CD4-positive, alpha-beta T cell treated with Interleukin-21 for 1 hour (primary cell): ENCODE data around the gene SIM2.
"Not testable (repeated sequence)": the region's sequence is repeated elsewhere in the genome, so short reads cannot be mapped to it uniquely, and the experiment has no call there.

Source experiments
- DNase-seq: peaks from one replicate; pipeline ENCODE4 v3.0.0-alpha.2; 2020

Gene SIM2

GRCh38 chr21:36698981-36699545 is at the start of gene SIM2:
Gene SIM2, plus strand, starts transcription at chr21:36699115. Its CDS starts 632 bp downstream, at chr21:36699747.
- DNase-seq, result no peak

- DNase-seq, result no peak
Observed at GRCh38 chr21:36654324-36654723, 44.6 kb upstream of the SIM2 start.

DNA sequence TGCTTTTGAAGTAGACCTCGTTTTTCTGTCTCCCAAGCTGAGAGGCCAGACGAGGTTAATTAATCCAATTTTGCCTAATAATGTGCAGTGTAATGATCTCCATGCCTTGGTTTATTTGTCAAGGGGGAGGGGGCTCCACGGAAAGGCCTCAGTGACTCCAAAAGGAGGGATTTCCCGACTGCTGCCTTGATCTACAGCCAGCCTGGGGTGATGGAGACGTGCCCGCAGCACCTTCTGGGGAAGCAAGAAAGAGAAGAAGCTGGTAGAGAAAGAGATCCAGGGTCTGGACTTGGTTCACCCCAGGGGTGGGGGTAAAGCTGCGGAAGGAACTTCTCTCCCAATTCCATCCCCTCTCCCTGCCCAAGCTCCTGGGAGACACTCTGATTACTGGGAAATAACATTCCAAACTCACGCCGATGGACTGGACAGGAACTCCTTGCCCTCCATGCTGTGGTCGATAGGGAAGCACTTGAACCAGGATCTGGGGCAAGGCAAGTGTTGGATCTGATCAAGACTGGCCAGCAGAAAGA is 44.1 kb upstream of the SIM2 start:
- DNase-seq, result no peak

- no peak for DNase-seq
Observed at GRCh38 chr21:36656138-36656537, 42.8 kb upstream of the SIM2 start.

GRCh38 chr21:36657290-36657689 is 41.6 kb upstream of the SIM2 start:
- not testable (repeated sequence) for DNase-seq

GRCh38 chr21:36657999-36658398 is 40.9 kb upstream of the SIM2 start:
- no peak for DNase-seq

- no peak for DNase-seq
Observed at GRCh38 chr21:36658926-36659325, 40.0 kb upstream of the SIM2 start.

DNA sequence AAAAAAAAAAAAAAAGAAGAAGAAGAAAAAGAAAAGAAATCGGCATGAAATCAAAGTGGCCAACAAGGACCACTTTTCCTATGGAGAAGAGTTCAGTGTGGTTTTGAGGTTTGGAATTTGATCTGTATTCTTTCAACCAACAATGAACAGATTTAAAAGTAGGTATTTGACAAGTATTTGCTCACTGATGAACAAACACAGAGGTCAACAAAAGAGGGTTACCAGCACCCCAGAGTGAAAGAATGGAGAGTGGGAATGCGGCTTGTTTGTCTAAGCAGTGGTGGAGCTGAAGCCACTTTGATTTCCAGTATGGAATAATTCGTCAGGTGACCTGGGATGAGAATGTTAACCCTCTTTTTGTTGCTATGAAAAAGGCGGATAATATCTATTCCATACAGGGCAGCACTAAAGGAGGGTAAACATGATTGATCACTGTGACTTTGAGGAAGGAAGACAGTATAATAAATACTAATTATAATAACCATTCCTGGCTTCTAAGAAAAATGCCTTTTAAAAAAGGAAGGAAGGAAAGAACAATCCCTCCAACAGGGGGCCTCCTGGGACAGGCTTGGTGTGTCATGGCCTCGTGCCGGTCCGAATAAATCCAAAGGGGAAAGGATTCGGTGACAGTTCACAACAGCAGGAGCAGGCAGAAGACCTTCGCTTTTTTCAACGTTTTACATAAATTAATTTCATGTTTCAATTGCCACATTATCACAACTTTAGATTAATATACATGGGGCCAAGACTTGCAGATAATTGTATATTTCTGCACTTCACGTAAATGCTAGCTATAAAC is 37.2 kb upstream of the SIM2 start:
- no peak for DNase-seq

GRCh38 chr21:36663033-36663855 is 35.7 kb upstream of the SIM2 start:
- no peak for DNase-seq

DNA sequence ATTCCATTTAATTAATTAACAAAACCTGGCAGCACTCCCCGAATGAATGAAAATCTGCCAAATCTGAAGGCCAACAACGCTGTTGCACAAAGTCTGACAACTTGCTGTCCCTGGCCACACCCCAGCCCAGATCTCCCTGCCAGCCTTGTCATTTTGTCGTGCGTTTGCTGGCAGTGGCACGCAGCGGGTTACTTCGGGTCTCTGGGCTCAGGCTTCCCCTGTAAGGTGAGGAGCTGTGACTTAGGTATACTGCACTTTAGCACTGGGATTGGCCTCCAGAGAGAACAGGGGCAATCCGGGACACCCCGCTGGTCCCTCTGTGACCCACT is 34.3 kb upstream of the SIM2 start:
- no peak for DNase-seq

GRCh38 chr21:36665806-36666205 is 33.1 kb upstream of the SIM2 start:
- DNase-seq, result no peak

- no peak for DNase-seq
Observed at GRCh38 chr21:36668713-36669112, 30.2 kb upstream of the SIM2 start.

DNA sequence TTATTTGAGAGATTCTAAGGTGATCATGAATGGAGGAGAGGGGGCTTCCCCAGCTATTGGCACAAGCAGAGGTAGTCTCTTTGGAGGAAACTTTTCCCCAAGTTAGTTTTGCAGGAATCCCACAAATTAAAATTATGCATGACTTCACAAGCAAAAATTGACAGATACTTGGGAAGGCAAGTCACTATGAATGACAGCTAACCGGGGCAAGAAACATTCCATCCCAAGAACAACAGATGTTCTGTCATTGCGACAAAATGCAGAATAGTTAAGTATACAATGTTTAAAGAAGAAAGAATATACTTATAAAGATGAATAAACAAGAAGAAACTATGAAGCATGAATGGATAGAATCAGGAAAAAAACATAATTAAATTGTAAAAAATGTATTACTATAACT is 27.1 kb upstream of the SIM2 start:
- DNase-seq, result no peak

- not testable (repeated sequence) for DNase-seq
Observed at GRCh38 chr21:36672296-36672695, 26.6 kb upstream of the SIM2 start.

GRCh38 chr21:36672737-36673136 is 26.2 kb upstream of the SIM2 start:
- DNase-seq, result no peak

DNA sequence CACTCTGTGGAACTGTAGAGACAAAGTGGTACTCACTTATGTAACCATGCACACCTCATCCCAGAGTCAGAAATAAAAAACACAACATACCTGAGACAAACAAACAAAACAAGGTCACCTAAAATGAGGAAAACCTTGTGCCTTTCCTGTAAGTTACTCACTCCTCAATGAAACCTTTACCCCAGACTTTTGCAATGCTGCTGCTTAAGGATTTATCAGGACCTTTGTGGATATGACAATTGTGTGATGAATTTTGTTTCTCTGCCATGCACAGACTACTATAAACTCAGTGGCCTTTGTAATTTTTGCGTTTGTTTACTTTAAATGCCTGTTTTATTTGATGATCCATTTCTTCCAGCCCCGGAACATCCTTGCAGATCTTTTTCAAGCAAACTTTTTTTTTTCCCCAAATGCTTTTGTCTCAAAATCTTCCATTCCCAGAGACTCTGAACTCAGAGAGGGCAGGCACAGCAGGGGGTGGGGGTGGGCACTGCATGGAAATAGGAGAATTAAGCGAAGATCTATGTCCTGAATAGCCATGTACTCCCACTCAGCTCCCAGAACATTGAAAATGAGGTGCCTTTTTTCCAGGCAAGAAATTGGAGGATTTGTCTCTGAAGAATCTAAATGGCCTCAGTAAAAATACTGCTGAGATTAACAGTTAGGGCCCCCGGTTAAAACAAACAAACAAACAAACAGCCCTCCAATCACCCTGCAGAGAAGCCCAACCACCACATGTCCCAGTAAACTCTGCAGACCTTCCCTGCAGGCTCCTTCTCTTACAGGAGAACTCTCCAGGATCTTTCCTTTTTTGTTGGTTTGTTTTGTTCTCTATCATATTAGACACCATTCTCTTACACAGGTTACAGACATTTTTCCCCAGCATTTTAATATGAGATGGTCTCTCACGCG is 22.6 kb upstream of the SIM2 start:
- no peak for DNase-seq

GRCh38 chr21:36677443-36677842 is 21.5 kb upstream of the SIM2 start:
- DNase-seq, result no peak

- no peak for DNase-seq
Observed at GRCh38 chr21:36678538-36678937, 20.4 kb upstream of the SIM2 start.

DNA sequence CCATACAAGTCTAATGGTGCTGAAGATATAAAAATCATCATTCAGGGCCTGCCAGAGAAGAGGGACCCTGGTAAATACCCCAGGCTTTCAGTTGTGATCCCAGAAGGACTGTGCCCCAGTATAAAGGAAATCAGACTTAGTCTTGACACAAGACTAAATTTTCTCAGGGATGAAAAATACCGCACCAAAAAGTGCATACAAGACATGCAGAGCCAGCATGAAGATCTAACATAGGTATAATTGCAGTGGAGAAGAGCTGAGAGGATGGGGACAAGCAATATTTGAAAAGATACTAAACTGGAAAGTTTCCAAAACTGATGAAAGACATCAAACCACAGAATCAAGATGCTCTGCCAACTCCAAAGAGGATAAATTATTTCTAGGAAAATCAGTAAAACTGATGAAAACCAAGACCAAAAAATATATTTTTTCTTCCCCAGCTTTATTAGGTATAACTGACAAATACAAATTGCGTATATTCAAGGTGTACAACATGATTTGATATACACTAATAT is 17.7 kb upstream of the SIM2 start:
- DNase-seq, result no peak

DNA sequence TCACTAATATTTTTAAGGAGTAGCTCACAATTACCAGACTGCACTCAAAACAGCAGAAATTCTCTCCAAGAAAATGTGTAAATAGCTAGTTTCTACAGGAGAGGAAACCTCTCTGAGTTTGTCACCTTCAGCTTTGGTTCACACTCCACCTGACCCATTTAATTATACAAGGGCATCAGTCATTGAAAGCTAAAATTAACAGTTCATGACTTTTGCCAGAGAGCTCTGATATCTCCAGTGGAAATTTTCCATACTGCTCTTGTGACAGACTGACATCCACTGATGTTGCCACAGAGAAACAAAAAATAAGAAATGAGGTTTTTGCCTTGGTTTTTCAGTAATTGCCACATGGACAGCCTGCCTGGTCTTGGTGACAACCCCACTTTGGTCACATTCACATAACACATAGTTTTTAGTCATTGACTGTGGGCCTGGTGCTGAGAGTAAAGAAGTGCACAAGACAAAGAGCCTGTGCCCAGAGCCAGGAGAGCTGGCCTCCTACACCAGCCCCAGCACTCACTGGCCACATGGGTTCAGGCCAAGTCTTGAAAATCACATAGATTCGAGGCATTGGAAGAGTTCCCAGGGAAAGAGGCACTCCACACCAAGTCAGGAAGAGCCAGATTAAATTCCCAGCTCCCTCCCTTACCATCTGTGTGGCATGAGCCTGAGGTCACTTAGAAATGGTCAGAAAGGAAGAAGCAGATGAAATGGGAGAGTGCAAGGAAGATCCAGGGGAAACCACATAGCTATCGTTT is 13.8 kb upstream of the SIM2 start:
- DNase-seq, result no peak

- DNase-seq, result no peak
Observed at GRCh38 chr21:36686955-36687354, 12.0 kb upstream of the SIM2 start.

DNA sequence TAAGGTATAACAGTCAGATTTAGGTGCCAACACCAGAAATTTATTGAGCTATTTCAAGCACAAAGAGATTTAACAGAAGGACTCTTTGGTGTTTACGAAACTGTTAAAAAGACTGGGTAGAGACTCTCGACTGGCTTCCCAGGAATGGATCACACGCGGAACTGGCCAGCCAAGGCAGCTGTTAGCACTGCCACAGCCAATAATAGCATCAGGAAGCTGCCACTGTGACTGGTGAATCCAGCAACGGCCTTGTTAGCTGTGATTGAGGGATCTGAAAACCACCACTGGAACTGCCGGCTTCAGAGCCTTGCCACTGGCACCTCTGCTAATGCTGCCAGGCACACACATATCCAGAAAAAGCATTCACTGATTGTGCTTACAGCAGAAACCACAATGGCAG is 10.6 kb upstream of the SIM2 start:
- DNase-seq, result no peak
